WTC11 (cell line): ENCODE data around the gene RBPJ. TPM values are rescaled to one million over a fixed set of nuclear protein-coding genes. Genes with fewer than 3 reads are reported as not detected.
A peak's percentile ranks its signal among the peaks of the same experiment; 100 is the strongest.

Experiments used
- ATAC-seq: fragments of 200-7000 bp; cut with Tn5 transposase; 2 replicates; pipeline ENCODE4 v1.10.0; 2021; ENCODE audit warnings: mild to moderate bottlenecking, moderate library complexity
- CTCF ChIA-PET: fragments of 300-600 bp; sonication (Branson Sonifier 250); formaldehyde crosslinking; loops from one replicate; lab custom pipeline; 2021; ENCODE audit warnings: antibody characterized with exemption; lab: Charles Lee
- POLR2A ChIA-PET: fragments of 350-600 bp; sonication (Branson Sonifier 250); formaldehyde crosslinking; loops from one replicate; lab custom pipeline; 2021; ENCODE audit warnings: antibody characterized with exemption; lab: Charles Lee
- DNase-seq: peaks from one replicate; pipeline ENCODE4 v3.0.0; 2021; ENCODE audit warnings: low spot score
- H3K27ac Mint-ChIP-seq: 2 replicates; pipeline ENCODE4 v1.8.0; 2021; ENCODE audit warnings: mixed read lengths
- H3K27me3 Mint-ChIP-seq: 2 replicates; pipeline ENCODE4 v1.8.0; 2021; ENCODE audit warnings: low read depth, mild to moderate bottlenecking, moderate library complexity, mixed read lengths
- H3K36me3 Mint-ChIP-seq: 2 replicates; pipeline ENCODE4 v1.8.0; 2021; ENCODE audit warnings: mixed read lengths
- H3K4me1 Mint-ChIP-seq: 2 replicates; pipeline ENCODE4 v1.8.0; 2022; ENCODE audit warnings: mixed read lengths
- H3K4me3 Mint-ChIP-seq: 2 replicates; pipeline ENCODE4 v1.8.0; 2021; ENCODE audit warnings: mild to moderate bottlenecking, moderate library complexity, mixed read lengths
- H3K9me3 Mint-ChIP-seq: 2 replicates; pipeline ENCODE4 v1.8.0; 2021; ENCODE audit warnings: mixed read lengths
- NR2C2 ChIP-seq: sonication (generic); formaldehyde crosslinking; IDR thresholded peaks from 2 replicates; pipeline ENCODE4 v1.8.0; 2022; ENCODE audit warnings: mild to moderate bottlenecking, missing genetic modification reagents
- NR3C1 ChIP-seq: sonication (generic); formaldehyde crosslinking; conservative IDR thresholded peaks from 2 replicates; pipeline ENCODE4 v1.8.1; 2023; ENCODE audit warnings: low read depth, mild to moderate bottlenecking, missing genetic modification reagents
- TEAD4 ChIP-seq: sonication (generic); formaldehyde crosslinking; IDR thresholded peaks from 2 replicates; pipeline ENCODE4 v1.8.0; 2022; ENCODE audit warnings: mild to moderate bottlenecking, missing genetic modification reagents
- total RNA-seq: library from RNA; stranded (reverse); gene quantifications from 3 replicates; pipeline ENCODE4 v1.2.3, GENCODE V29; 2021
- TF ChIP-seq, protein P1 (sequence below): fragments of 250-450 bp; sonication (Bioruptor Pico); IDR thresholded peaks from 2 replicates; pipeline ENCODE4 v1.9.0; 2021; ENCODE audit warnings: mild to moderate bottlenecking, borderline replicate concordance
- TF ChIP-seq, protein P2 (sequence below): sonication (generic); formaldehyde crosslinking; IDR thresholded peaks from 2 replicates; pipeline ENCODE4 v1.8.1; 2023; ENCODE audit warnings: mild to moderate bottlenecking, missing genetic modification reagents, moderate library complexity
- TF ChIP-seq, protein P3 (sequence below): fragments of 200-600 bp; IDR thresholded peaks from 2 replicates; pipeline ENCODE4 v1.8.0; 2022; ENCODE audit warnings: antibody characterized with exemption
- TF ChIP-seq, protein P4 (sequence below): sonication (generic); formaldehyde crosslinking; conservative IDR thresholded peaks from 2 replicates; pipeline ENCODE4 v1.8.1; 2022; ENCODE audit warnings: mild to moderate bottlenecking, missing genetic modification reagents
- TF ChIP-seq, protein P5 (sequence below): sonication (generic); formaldehyde crosslinking; IDR thresholded peaks from 2 replicates; pipeline ENCODE4 v1.8.1; 2023; ENCODE audit warnings: mild to moderate bottlenecking, missing genetic modification reagents, moderate library complexity
- TF ChIP-seq, protein P6 (sequence below): sonication (generic); formaldehyde crosslinking; IDR thresholded peaks from 2 replicates; pipeline ENCODE4 v1.8.0; 2023; ENCODE audit warnings: missing genetic modification reagents, mild to moderate bottlenecking, borderline replicate concordance

The RBPJ gene
- total RNA-seq, 1 experiment from 2014 or later: 163 TPM

DNA sequence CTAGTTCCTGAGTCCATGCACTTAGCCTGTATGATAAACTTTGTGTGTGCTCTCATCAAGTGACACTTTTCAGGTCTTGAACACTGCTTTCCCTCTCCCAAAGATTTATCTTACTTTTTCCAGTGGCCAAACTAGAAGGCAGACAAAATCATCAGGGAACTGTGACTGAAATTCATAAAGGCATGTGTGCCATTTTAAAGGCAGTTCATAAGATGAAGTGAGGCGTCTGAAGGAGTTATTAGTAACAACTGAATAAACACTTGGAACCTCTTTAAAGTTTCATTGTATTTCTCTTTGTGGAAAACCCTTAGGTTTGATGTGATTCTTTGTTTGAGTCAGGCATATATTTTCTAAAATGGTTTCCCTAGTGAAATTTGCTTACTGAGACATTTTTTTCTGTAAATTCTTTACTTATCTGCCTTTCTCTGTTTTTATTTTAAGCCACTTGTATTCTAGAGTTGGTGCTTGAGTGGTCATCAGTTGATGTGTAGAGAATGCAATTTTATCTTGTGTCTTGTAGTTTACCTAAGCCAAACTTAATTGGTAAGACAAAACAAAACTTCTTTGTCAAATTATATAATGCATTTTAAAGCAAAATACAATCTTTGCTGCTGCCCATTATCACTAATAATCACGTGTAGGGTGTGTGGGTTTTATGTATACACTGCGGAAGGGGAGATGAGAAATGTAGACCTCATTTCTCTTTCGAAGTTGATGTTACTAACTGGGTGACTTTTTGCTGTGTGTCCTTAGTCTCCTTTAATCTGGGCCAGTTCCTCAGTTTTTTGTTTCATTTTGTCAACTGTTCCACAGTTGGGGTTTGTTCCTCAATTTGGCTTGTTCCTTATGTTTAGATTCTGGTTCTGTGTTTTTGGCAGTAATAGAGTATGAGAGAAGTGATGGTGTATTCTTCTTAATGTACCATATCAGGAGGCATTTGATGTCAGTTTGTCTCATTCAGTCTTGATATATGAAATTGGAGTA, 56.8 kb downstream of the RBPJ start:
- ChIA-PET CTCF (no interaction called here), POLR2A (no interaction called here)
- no peak for TF ChIP-seq NR3C1 (CRISPR knock-in tag)
- TF ChIP-seq, protein P1, sequence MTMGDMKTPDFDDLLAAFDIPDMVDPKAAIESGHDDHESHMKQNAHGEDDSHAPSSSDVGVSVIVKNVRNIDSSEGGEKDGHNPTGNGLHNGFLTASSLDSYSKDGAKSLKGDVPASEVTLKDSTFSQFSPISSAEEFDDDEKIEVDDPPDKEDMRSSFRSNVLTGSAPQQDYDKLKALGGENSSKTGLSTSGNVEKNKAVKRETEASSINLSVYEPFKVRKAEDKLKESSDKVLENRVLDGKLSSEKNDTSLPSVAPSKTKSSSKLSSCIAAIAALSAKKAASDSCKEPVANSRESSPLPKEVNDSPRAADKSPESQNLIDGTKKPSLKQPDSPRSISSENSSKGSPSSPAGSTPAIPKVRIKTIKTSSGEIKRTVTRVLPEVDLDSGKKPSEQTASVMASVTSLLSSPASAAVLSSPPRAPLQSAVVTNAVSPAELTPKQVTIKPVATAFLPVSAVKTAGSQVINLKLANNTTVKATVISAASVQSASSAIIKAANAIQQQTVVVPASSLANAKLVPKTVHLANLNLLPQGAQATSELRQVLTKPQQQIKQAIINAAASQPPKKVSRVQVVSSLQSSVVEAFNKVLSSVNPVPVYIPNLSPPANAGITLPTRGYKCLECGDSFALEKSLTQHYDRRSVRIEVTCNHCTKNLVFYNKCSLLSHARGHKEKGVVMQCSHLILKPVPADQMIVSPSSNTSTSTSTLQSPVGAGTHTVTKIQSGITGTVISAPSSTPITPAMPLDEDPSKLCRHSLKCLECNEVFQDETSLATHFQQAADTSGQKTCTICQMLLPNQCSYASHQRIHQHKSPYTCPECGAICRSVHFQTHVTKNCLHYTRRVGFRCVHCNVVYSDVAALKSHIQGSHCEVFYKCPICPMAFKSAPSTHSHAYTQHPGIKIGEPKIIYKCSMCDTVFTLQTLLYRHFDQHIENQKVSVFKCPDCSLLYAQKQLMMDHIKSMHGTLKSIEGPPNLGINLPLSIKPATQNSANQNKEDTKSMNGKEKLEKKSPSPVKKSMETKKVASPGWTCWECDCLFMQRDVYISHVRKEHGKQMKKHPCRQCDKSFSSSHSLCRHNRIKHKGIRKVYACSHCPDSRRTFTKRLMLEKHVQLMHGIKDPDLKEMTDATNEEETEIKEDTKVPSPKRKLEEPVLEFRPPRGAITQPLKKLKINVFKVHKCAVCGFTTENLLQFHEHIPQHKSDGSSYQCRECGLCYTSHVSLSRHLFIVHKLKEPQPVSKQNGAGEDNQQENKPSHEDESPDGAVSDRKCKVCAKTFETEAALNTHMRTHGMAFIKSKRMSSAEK: no peak
- TF ChIP-seq TEAD4: no peak
- TF ChIP-seq, protein P2, sequence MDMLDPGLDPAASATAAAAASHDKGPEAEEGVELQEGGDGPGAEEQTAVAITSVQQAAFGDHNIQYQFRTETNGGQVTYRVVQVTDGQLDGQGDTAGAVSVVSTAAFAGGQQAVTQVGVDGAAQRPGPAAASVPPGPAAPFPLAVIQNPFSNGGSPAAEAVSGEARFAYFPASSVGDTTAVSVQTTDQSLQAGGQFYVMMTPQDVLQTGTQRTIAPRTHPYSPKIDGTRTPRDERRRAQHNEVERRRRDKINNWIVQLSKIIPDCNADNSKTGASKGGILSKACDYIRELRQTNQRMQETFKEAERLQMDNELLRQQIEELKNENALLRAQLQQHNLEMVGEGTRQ (CRISPR knock-in tag): no peak
- TF ChIP-seq, protein P3, sequence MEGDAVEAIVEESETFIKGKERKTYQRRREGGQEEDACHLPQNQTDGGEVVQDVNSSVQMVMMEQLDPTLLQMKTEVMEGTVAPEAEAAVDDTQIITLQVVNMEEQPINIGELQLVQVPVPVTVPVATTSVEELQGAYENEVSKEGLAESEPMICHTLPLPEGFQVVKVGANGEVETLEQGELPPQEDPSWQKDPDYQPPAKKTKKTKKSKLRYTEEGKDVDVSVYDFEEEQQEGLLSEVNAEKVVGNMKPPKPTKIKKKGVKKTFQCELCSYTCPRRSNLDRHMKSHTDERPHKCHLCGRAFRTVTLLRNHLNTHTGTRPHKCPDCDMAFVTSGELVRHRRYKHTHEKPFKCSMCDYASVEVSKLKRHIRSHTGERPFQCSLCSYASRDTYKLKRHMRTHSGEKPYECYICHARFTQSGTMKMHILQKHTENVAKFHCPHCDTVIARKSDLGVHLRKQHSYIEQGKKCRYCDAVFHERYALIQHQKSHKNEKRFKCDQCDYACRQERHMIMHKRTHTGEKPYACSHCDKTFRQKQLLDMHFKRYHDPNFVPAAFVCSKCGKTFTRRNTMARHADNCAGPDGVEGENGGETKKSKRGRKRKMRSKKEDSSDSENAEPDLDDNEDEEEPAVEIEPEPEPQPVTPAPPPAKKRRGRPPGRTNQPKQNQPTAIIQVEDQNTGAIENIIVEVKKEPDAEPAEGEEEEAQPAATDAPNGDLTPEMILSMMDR: no peak
- TF ChIP-seq, protein P4, sequence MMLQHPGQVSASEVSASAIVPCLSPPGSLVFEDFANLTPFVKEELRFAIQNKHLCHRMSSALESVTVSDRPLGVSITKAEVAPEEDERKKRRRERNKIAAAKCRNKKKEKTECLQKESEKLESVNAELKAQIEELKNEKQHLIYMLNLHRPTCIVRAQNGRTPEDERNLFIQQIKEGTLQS: no peak
- TF ChIP-seq, protein P5, sequence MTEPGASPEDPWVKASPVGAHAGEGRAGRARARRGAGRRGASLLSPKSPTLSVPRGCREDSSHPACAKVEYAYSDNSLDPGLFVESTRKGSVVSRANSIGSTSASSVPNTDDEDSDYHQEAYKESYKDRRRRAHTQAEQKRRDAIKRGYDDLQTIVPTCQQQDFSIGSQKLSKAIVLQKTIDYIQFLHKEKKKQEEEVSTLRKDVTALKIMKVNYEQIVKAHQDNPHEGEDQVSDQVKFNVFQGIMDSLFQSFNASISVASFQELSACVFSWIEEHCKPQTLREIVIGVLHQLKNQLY (CRISPR knock-in tag): no peak
- TF ChIP-seq, protein P6, sequence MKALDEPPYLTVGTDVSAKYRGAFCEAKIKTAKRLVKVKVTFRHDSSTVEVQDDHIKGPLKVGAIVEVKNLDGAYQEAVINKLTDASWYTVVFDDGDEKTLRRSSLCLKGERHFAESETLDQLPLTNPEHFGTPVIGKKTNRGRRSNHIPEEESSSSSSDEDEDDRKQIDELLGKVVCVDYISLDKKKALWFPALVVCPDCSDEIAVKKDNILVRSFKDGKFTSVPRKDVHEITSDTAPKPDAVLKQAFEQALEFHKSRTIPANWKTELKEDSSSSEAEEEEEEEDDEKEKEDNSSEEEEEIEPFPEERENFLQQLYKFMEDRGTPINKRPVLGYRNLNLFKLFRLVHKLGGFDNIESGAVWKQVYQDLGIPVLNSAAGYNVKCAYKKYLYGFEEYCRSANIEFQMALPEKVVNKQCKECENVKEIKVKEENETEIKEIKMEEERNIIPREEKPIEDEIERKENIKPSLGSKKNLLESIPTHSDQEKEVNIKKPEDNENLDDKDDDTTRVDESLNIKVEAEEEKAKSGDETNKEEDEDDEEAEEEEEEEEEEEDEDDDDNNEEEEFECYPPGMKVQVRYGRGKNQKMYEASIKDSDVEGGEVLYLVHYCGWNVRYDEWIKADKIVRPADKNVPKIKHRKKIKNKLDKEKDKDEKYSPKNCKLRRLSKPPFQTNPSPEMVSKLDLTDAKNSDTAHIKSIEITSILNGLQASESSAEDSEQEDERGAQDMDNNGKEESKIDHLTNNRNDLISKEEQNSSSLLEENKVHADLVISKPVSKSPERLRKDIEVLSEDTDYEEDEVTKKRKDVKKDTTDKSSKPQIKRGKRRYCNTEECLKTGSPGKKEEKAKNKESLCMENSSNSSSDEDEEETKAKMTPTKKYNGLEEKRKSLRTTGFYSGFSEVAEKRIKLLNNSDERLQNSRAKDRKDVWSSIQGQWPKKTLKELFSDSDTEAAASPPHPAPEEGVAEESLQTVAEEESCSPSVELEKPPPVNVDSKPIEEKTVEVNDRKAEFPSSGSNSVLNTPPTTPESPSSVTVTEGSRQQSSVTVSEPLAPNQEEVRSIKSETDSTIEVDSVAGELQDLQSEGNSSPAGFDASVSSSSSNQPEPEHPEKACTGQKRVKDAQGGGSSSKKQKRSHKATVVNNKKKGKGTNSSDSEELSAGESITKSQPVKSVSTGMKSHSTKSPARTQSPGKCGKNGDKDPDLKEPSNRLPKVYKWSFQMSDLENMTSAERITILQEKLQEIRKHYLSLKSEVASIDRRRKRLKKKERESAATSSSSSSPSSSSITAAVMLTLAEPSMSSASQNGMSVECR (CRISPR knock-in tag): no peak
- Mint-ChIP-seq H3K27me3 (no peaks in the 10 kb centered on the region), H3K9me3 (no peaks in the 10 kb centered on the region), H3K27ac (peak overlapping the region; percentile 81), H3K36me3 (no peaks in the 10 kb centered on the region), H3K4me1 (peaks cover 66% of the 10 kb centered on the region), H3K4me3 (no peak overlapping the region)
- no peak for ATAC-seq
- no peak for DNase-seq

DNA sequence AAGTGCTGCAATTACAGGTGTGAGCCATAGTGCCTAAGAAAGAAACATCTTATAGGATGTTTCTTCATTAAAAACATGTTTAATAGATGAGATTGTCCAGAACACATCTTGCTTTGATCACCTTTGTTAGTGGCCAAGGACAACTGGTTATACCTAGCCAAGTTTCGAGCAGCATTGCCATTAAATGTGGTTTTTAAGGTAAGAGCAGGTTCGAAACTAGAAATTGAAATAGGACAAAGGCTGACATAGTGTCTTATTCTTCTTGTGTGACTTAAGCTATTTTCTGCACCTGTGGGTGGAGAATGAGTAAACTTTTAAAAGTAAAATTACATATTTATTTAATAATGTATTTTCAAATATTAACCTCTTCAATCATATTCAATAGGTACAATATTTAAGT, 59.0 kb downstream of the RBPJ start:
- H3K9me3 Mint-ChIP-seq: no peaks in the 10 kb centered on the region
- ChIA-PET CTCF (interaction anchor here (0.7 kb wide), 1 partner anchor 31 kb away, joined by 3 read pairs; no protein-coding TSS in a partner anchor), POLR2A (no interaction called here)
- no peak for ATAC-seq
- H3K27ac Mint-ChIP-seq: no peak overlapping the region
- peaks cover 3% of the 10 kb centered on the region; the same call in 1 of the 2 replicates for H3K36me3 Mint-ChIP-seq
- H3K4me1 Mint-ChIP-seq: peaks cover 63% of the 10 kb centered on the region
- no peaks in the 10 kb centered on the region for H3K27me3 Mint-ChIP-seq
- no peak overlapping the region for H3K4me3 Mint-ChIP-seq
- no peak for DNase-seq
- TF ChIP-seq, protein P6 (CRISPR knock-in tag): no peak
- no peak for TF ChIP-seq NR2C2
- TF ChIP-seq, protein P1: no peak
